Measurements from ENCODE around the gene INHA.

INHA gene

GRCh38 chr2:219613461-219614070 lies 41.5 kb downstream of the INHA start:
- no peak for TF ChIP-seq NFIC (IDR thresholded peaks at IDR 0.05)
- TF ChIP-seq EGR1 (IDR thresholded peaks at IDR 0.05): no peak
- no peak for TF ChIP-seq CREB1 (IDR thresholded peaks at IDR 0.05; ENCODE audit: low read depth)
- TF ChIP-seq EP300 (IDR thresholded peaks at IDR 0.05; ENCODE audit: borderline replicate concordance): no peak
- TF ChIP-seq RAD21 (IDR thresholded peaks at IDR 0.05; ENCODE audit: low read depth): no peak
- TF ChIP-seq REST (IDR thresholded peaks at IDR 0.05; ENCODE audit: low read depth): no peak
- no peak for TF ChIP-seq TAF1 (IDR thresholded peaks at IDR 0.05; ENCODE audit: low read depth)

GRCh38 chr2:219614076-219614860 lies 42.2 kb downstream of the INHA start:
- no peak for TF ChIP-seq FOXM1 (IDR thresholded peaks at IDR 0.05; ENCODE audit: borderline replicate concordance, low read depth)
- no peak for TF ChIP-seq TEAD4 (IDR thresholded peaks at IDR 0.05)
- TF ChIP-seq USF1 (IDR thresholded peaks at IDR 0.05): no peak
- TF ChIP-seq CREB1 (IDR thresholded peaks at IDR 0.05; ENCODE audit: low read depth): no peak
- no peak for TF ChIP-seq YY1 (IDR thresholded peaks at IDR 0.05; ENCODE audit: low read depth)
- no peak for TF ChIP-seq CEBPB (IDR thresholded peaks at IDR 0.05)
- no peak for TF ChIP-seq EP300 (IDR thresholded peaks at IDR 0.05; ENCODE audit: borderline replicate concordance)
- no peak for TF ChIP-seq RAD21 (IDR thresholded peaks at IDR 0.05; ENCODE audit: low read depth)
- no peak for TF ChIP-seq REST (IDR thresholded peaks at IDR 0.05; ENCODE audit: low read depth)
- no peak for TF ChIP-seq ZBTB7A (IDR thresholded peaks at IDR 0.05; ENCODE audit: low read depth)

GRCh38 chr2:219615036-219615435 lies 42.9 kb downstream of the INHA start:
- no peak for TF ChIP-seq ZBTB7A (IDR thresholded peaks at IDR 0.05; ENCODE audit: low read depth)

- TF ChIP-seq FOXM1 (IDR thresholded peaks at IDR 0.05; ENCODE audit: borderline replicate concordance, low read depth): no peak
- TF ChIP-seq RAD21 (IDR thresholded peaks at IDR 0.05; ENCODE audit: low read depth): no peak
- no peak for TF ChIP-seq EGR1 (IDR thresholded peaks at IDR 0.05)
- TF ChIP-seq TCF12 (IDR thresholded peaks at IDR 0.05; ENCODE audit: low read depth): no peak
- no peak for TF ChIP-seq TEAD4 (IDR thresholded peaks at IDR 0.05)
- TF ChIP-seq EP300 (IDR thresholded peaks at IDR 0.05; ENCODE audit: borderline replicate concordance): no peak
- TF ChIP-seq YY1 (IDR thresholded peaks at IDR 0.05; ENCODE audit: low read depth): no peak
- TF ChIP-seq REST (IDR thresholded peaks at IDR 0.05; ENCODE audit: low read depth): no peak
- TF ChIP-seq CREB1 (IDR thresholded peaks at IDR 0.05; ENCODE audit: low read depth): no peak
- TF ChIP-seq NFIC (IDR thresholded peaks at IDR 0.05): no peak
- TF ChIP-seq TAF1 (IDR thresholded peaks at IDR 0.05; ENCODE audit: low read depth): no peak
- no peak for TF ChIP-seq CEBPB (IDR thresholded peaks at IDR 0.05)
- TF ChIP-seq USF1 (IDR thresholded peaks at IDR 0.05): no peak
- TF ChIP-seq MAX (IDR thresholded peaks at IDR 0.05): no peak
- TF ChIP-seq ZBTB7A (IDR thresholded peaks at IDR 0.05; ENCODE audit: low read depth): no peak
These were observed 43.8 kb downstream of the INHA start for GRCh38 chr2:219615894-219616293.

- no peak for TF ChIP-seq ZBTB7A (IDR thresholded peaks at IDR 0.05; ENCODE audit: low read depth)
- TF ChIP-seq TAF1 (IDR thresholded peaks at IDR 0.05; ENCODE audit: low read depth): no peak
- no peak for TF ChIP-seq USF1 (IDR thresholded peaks at IDR 0.05)
- no peak for TF ChIP-seq CREB1 (IDR thresholded peaks at IDR 0.05; ENCODE audit: low read depth)
- no peak for TF ChIP-seq TEAD4 (IDR thresholded peaks at IDR 0.05)
- no peak for TF ChIP-seq RAD21 (IDR thresholded peaks at IDR 0.05; ENCODE audit: low read depth)
- TF ChIP-seq MAX (IDR thresholded peaks at IDR 0.05): no peak
- no peak for TF ChIP-seq CEBPB (IDR thresholded peaks at IDR 0.05)
These were observed 44.4 kb downstream of the INHA start for GRCh38 chr2:219616550-219616949.

Measured in Ishikawa (cell line).